Stimulated activated CD4-positive, alpha-beta T cell treated with anti-CD3 and anti-CD28 coated beads, TNF-alpha, amount 100 ng/mL, for 4 hours (primary cell): ENCODE data around the gene KDM1B.
A peak's percentile ranks its signal among the peaks of the same experiment; 100 is the strongest.

Source experiments
- DNase-seq, 3 experiments: peaks; one replicate each; pipeline ENCODE4 v3.0.0-alpha.2; 2020; ENCODE audit warnings: low read depth in 3 of 3

KDM1B gene

GRCh38 chr6:18263418-18264218 lies 108.4 kb downstream of the KDM1B start:
- DNase-seq = no peak

DNA sequence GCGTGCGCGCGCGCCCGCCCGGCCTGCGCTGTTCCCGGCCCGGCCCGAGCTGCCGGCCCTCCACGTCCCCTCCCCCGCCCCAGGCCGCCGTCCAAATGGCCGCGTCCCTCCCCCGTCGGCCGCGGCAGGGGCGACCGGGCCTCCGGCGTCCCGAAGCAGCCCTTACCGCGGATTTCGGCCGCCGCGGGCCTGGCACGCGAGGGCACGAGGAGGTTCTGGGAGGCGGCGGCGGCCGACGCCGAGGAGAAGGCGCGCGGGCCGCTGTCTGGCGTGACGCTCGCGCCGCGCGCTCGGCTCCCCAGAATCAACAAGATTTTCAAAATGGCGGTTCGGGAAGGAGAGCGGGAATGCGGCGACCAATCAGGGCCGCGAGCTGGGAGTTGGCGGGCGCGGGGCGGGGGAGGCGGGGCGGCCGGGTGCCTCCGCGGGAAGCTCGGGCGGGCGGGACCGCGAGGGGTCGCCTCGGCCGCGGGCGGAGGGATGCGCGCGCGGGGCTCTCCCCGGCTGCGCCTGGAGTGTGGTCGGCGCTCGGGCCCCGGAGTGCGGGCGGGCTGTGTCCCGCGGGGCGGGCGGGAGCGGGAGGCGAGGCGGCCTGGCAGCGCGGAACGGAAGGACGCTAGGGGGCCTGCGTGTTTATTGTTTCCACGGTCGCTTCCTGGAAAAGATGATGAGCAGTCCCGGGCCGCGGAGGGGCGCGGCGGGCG lies 109.1 kb downstream of the KDM1B start, which contains the start of gene DEK:
TSS of gene DEK (minus strand) at position 312 of the 704 bp plus-strand sequence. CDS start 543 bp downstream, outside the sequence.
- DNase-seq = peak; percentile 70 to 79 (median 79)

DNA sequence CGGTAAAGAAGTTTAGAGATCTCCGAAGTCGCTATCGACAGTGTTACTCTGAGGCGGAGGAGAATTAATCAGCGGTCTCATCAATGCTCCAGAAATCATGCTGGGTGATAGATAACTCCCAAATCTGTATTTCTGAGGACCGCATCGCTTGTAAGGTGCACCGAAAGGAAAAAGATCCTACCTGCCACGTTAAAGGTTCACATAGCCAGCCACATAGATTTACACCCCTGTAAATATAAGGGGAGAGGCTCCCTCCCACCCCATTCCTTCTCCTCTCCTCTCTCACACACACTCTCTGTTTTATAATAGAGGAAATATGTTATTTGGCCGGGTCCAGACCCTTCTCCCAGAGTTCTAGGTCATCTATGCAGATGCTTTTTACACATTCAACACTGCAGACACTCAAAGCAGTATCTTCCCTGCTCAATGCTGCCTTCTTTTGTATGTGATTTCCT lies 109.7 kb downstream of the KDM1B start:
- no peak for DNase-seq

GRCh38 chr6:18265787-18266522 lies 110.7 kb downstream of the KDM1B start:
- DNase-seq = no peak

- DNase-seq = no peak
Measured at GRCh38 chr6:18266523-18266912, 111.3 kb downstream of the KDM1B start.

GRCh38 chr6:18268066-18268465 lies 112.8 kb downstream of the KDM1B start:
- no peak for DNase-seq

- DNase-seq = no peak
Measured at GRCh38 chr6:18269253-18269652, 114.0 kb downstream of the KDM1B start.

GRCh38 chr6:18269717-18270116 lies 114.5 kb downstream of the KDM1B start:
- DNase-seq = no peak

DNA sequence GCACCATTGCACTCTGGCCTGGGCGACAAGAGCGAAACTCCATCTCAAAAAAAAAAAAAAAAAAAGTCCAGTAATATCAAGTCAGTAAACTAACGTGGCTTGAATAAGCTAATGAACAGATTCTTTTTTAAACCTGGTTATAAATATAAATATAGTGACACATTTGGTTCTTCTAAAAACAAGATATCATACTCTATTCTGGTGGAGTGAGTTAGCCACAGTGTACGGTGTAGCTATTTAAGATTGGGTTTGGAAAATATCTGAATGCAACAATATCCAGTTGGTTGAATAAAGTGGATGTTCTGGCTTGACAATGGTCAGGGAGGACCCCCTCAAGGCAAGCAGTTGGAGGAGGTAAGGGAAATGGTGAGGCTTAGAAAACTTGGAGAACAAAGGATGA lies 115.0 kb downstream of the KDM1B start:
- no peak for DNase-seq
